Hepatic stellate cell (primary cell): ENCODE measurements around the gene GATB.
A peak's percentile ranks its signal among the peaks of the same experiment; 100 is the strongest.
"Not testable (repeated sequence)": the region's sequence is repeated elsewhere in the genome, so short reads cannot be mapped to it uniquely, and the experiment has no call there.

ENCODE experiments used
- DNase-seq: peaks from one replicate; pipeline ENCODE4 v3.0.0; 2011; ENCODE audit warnings: low spot score

The GATB gene

GRCh38 chr4:151784706-151785105 lies 23.9 kb upstream of the GATB start:
- DNase-seq = no peak

- no peak for DNase-seq
Measured at GRCh38 chr4:151783867-151784266, 23.1 kb upstream of the GATB start.

- DNase-seq = no peak
Measured at GRCh38 chr4:151782296-151782695, 21.5 kb upstream of the GATB start.

- DNase-seq = no peak
Measured at GRCh38 chr4:151781026-151781425, 20.2 kb upstream of the GATB start.

GRCh38 chr4:151777471-151777870 lies 16.7 kb upstream of the GATB start:
- no peak for DNase-seq

- no peak for DNase-seq
Measured at GRCh38 chr4:151774324-151774723, 13.5 kb upstream of the GATB start.

GRCh38 chr4:151772274-151772673 lies 11.5 kb upstream of the GATB start:
- no peak for DNase-seq

- no peak for DNase-seq
Measured at GRCh38 chr4:151771664-151772063, 10.9 kb upstream of the GATB start.

- no peak for DNase-seq
Measured at GRCh38 chr4:151770154-151770553, 9.3 kb upstream of the GATB start.

GRCh38 chr4:151768835-151769234 lies 8.0 kb upstream of the GATB start:
- no peak for DNase-seq

- no peak for DNase-seq
Measured at GRCh38 chr4:151766691-151767090, 5.9 kb upstream of the GATB start.

GRCh38 chr4:151760002-151760401 lies 805 bp downstream of the GATB start:
- no peak for DNase-seq

GRCh38 chr4:151753056-151753455 lies 7.8 kb downstream of the GATB start:
- no peak for DNase-seq

GRCh38 chr4:151750156-151750555 lies 10.7 kb downstream of the GATB start:
- DNase-seq = no peak

GRCh38 chr4:151745481-151746231 lies 15.2 kb downstream of the GATB start:
- no peak for DNase-seq

GRCh38 chr4:151744614-151745013 lies 16.2 kb downstream of the GATB start:
- peak; percentile 73 for DNase-seq

GRCh38 chr4:151743894-151744293 lies 16.9 kb downstream of the GATB start:
- no peak for DNase-seq

- DNase-seq = no peak
Measured at GRCh38 chr4:151743128-151743854, 17.5 kb downstream of the GATB start.

- no peak for DNase-seq
Measured at GRCh38 chr4:151738720-151739517, 21.9 kb downstream of the GATB start.

- DNase-seq = not testable (repeated sequence)
Measured at GRCh38 chr4:151736852-151737251, 24.0 kb downstream of the GATB start.

GRCh38 chr4:151736361-151736760 lies 24.4 kb downstream of the GATB start:
- DNase-seq = no peak

GRCh38 chr4:151731670-151732069 lies 29.1 kb downstream of the GATB start:
- DNase-seq = not testable (repeated sequence)
